B cell (primary cell): ENCODE results near the gene ADAM19.

Experiments
- EZH2 ChIP-seq: IDR thresholded peaks from 2 replicates; pipeline ENCODE4 v1.6.1; 2012; ENCODE audit warnings: borderline replicate concordance, low read depth, mild to moderate bottlenecking, moderate library complexity, low read length; ENCODE audit not compliant: insufficient read depth, poor library complexity, severe bottlenecking
- TF ChIP-seq, protein P1 (sequence below): fragments of 200-600 bp; IDR thresholded peaks from one replicate; pipeline ENCODE4 v1.8.0; 2022; ENCODE audit warnings: antibody characterized with exemption, mild to moderate bottlenecking

DNA sequence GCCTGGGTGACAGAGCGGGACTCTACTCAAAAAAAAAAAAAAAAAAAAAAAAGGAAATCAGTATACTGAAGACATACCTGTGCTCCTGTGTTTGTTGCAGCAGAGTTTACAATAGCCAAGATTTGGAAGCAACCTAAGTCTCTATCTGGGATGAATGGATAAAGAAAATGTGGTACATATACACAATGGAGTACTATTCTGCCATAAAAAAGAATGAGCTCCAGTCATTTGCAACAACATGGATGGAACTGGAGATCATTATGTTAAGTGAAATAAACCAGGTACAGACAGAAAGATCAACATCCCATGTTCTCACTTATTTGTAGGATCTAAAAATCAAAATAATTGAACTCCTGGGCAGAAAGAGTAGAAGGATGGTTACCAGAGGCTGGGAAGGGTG lies 22.9 kb downstream of the ADAM19 start:
- TF ChIP-seq, protein P1, sequence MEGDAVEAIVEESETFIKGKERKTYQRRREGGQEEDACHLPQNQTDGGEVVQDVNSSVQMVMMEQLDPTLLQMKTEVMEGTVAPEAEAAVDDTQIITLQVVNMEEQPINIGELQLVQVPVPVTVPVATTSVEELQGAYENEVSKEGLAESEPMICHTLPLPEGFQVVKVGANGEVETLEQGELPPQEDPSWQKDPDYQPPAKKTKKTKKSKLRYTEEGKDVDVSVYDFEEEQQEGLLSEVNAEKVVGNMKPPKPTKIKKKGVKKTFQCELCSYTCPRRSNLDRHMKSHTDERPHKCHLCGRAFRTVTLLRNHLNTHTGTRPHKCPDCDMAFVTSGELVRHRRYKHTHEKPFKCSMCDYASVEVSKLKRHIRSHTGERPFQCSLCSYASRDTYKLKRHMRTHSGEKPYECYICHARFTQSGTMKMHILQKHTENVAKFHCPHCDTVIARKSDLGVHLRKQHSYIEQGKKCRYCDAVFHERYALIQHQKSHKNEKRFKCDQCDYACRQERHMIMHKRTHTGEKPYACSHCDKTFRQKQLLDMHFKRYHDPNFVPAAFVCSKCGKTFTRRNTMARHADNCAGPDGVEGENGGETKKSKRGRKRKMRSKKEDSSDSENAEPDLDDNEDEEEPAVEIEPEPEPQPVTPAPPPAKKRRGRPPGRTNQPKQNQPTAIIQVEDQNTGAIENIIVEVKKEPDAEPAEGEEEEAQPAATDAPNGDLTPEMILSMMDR = no peak
- TF ChIP-seq EZH2 = no peak
